GM20000 (cell line): ENCODE results near the gene PROX2.

Experiments used
- DNase-seq: peaks from one replicate; pipeline ENCODE4 v3.0.0; 2012; ENCODE audit warnings: low spot score
- CTCF ChIP-seq: IDR thresholded peaks from 2 replicates; pipeline ENCODE4 v1.5.1; 2012; ENCODE audit warnings: mild to moderate bottlenecking, control low read depth; ENCODE audit errors: extremely low read depth, missing control alignments

The PROX2 gene

GRCh38 chr14:74834692-74835392 is 41.1 kb downstream of the PROX2 start:
- no peak for TF ChIP-seq CTCF
- DNase-seq = no peak

- no peak for DNase-seq
- no peak for TF ChIP-seq CTCF
Measured at GRCh38 chr14:74832849-74833248, 43.1 kb downstream of the PROX2 start.

GRCh38 chr14:74829251-74829650 is 46.7 kb downstream of the PROX2 start:
- no peak for TF ChIP-seq CTCF
- DNase-seq = no peak

- no peak for TF ChIP-seq CTCF
- no peak for DNase-seq
Measured at GRCh38 chr14:74826574-74826973, 49.4 kb downstream of the PROX2 start.
